Breast epithelium (tissue), 4 donors: ENCODE data around the gene SLC6A17. TPM values are rescaled to one million over a fixed set of nuclear protein-coding genes. Genes with fewer than 3 reads are reported as not detected.

Source experiments
- DNase-seq, 2 donors: peaks; one replicate each; pipeline ENCODE4 v3.0.0-alpha.2; 2019; ENCODE audit warnings: low spot score in 2 of 2
- H3K27ac ChIP-seq, 2 donors: fragments of 200-600 bp; sonication (generic) in 1 of 2; one replicate each; pipeline ENCODE4 v1.5.1; 2016 to 2019; ENCODE audit warnings: mild to moderate bottlenecking in 1 of 2
- H3K27me3 ChIP-seq, 2 donors: fragments of 200-600 bp; sonication (generic) in 1 of 2; one replicate each; pipeline versions ENCODE4 v1.5.1 to v1.6.0; 2017 to 2019; ENCODE audit warnings: control low read depth in 1 of 2, mild to moderate bottlenecking in 1 of 2
- H3K36me3 ChIP-seq: fragments of 200-600 bp; one replicate; pipeline ENCODE4 v1.5.1; 2019
- H3K4me1 ChIP-seq, 2 donors: fragments of 200-600 bp; sonication (generic); one replicate each; pipeline ENCODE4 v1.5.1; 2016 to 2019; ENCODE audit warnings: control low read depth in 1 of 2
- H3K4me3 ChIP-seq, 3 donors: fragments of 200-600 bp; sonication (generic); 1 replicate in 2 of 3; 2 replicates in 1 of 3; pipeline ENCODE4 v1.5.1; 2016 to 2019; ENCODE audit warnings: mild to moderate bottlenecking in 3 of 3, moderate library complexity in 2 of 3
- H3K9me3 ChIP-seq, 2 donors: fragments of 200-600 bp; sonication (generic) in 1 of 2; one replicate each; pipeline ENCODE4 v1.5.1; 2016 to 2019; ENCODE audit warnings: control low read depth in 1 of 2
- POLR2A ChIP-seq: fragments of 450-650 bp; IDR thresholded peaks from one replicate; pipeline ENCODE4 v1.6.1; 2016; ENCODE audit warnings: antibody characterized with exemption, mild to moderate bottlenecking, moderate library complexity
- POLR2AphosphoS5 ChIP-seq, 3 donors: sonication (generic); formaldehyde crosslinking; IDR thresholded peaks; one replicate each; pipeline ENCODE4 v1.6.1; 2017; ENCODE audit warnings: antibody characterized with exemption in 3 of 3
- intact Hi-C: fragments of 100-400 bp; cut with DNase I; formaldehyde crosslinking; loops from one replicate; pipeline ENCODE4 v1.15.1; 2023; ENCODE audit warnings: low total_unique reads
- total RNA-seq, 3 donors: library from RNA; depleted of rRNA; stranded (reverse); fragments of >200 nt; gene quantifications; one replicate each; pipeline ENCODE4 v1.1.0, GENCODE V29; 2016
- TF ChIP-seq, protein P1 (sequence below), 3 donors: fragments of 450-650 bp; IDR thresholded peaks; one replicate each; pipeline ENCODE4 v1.5.1; 2016 to 2017; ENCODE audit warnings: antibody characterized with exemption in 3 of 3, mild to moderate bottlenecking in 3 of 3, moderate library complexity in 3 of 3

SLC6A17 gene
- total RNA-seq, 3 donors from 2014 or later, result under 0.01 to 0.29 (median under 0.01) TPM

DNA sequence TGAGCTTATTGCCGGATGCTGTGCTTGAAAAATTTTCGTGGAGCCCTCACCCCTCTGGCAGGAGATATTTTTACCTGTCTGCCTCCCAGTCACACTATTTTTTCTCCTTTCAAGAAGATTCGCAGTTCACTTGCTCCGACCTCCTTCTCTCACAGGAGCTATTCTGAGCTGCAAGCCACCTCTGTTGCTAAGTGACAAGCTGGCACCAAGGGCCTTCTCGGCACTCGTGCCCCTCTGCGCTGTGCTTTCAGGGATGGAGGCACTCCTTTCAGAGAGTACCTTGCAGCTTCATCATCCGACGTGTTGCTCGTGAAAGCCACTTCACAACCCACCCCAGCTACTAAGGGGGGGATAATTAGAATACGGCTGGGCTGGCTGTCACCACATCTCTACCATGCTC is 11.6 kb downstream of the SLC6A17 start:
- H3K4me1 ChIP-seq, result no peaks in the 10 kb centered on the region
- no peak for TF ChIP-seq POLR2A
- TF ChIP-seq, protein P1, sequence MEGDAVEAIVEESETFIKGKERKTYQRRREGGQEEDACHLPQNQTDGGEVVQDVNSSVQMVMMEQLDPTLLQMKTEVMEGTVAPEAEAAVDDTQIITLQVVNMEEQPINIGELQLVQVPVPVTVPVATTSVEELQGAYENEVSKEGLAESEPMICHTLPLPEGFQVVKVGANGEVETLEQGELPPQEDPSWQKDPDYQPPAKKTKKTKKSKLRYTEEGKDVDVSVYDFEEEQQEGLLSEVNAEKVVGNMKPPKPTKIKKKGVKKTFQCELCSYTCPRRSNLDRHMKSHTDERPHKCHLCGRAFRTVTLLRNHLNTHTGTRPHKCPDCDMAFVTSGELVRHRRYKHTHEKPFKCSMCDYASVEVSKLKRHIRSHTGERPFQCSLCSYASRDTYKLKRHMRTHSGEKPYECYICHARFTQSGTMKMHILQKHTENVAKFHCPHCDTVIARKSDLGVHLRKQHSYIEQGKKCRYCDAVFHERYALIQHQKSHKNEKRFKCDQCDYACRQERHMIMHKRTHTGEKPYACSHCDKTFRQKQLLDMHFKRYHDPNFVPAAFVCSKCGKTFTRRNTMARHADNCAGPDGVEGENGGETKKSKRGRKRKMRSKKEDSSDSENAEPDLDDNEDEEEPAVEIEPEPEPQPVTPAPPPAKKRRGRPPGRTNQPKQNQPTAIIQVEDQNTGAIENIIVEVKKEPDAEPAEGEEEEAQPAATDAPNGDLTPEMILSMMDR (IDR thresholded peaks at IDR 0.05), result no peak
- no peak for TF ChIP-seq POLR2AphosphoS5 (IDR thresholded peaks at IDR 0.05)
- no peak for DNase-seq
- no peaks in the 10 kb centered on the region for H3K36me3 ChIP-seq
- H3K9me3 ChIP-seq, result no peaks in the 10 kb centered on the region
- intact Hi-C loops, result no loop called here
- H3K27ac ChIP-seq, result no peak overlapping the region
- H3K4me3 ChIP-seq, result no peak overlapping the region
- peaks cover 0 to 4% of the 10 kb centered on the region in 2 donors for H3K27me3 ChIP-seq

DNA sequence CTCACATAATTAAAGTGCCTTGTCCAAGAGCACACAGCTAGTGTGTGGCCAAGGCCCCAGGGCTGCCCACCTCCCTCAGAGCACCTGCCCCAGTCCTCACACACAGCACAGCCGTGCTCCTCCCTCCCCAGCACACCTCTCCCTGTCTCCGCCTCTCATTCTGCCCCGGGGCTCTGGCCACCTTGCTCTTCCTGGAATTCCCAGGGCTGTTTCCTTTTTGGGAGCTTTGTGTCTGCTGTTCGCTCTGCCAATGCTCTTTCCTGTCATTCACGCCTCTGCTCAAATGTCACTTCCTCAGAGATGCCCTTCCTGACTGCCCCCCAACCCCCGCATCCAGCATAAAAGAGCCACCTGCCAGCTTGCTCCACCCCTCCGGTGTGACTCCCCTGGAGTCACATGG is 13.3 kb downstream of the SLC6A17 start:
- TF ChIP-seq, protein P1 (IDR thresholded peaks at IDR 0.05), result no peak
- TF ChIP-seq POLR2AphosphoS5 (IDR thresholded peaks at IDR 0.05) (no peak), POLR2A (no peak)
- DNase-seq, result no peak
- intact Hi-C loops, result no loop called here

DNA sequence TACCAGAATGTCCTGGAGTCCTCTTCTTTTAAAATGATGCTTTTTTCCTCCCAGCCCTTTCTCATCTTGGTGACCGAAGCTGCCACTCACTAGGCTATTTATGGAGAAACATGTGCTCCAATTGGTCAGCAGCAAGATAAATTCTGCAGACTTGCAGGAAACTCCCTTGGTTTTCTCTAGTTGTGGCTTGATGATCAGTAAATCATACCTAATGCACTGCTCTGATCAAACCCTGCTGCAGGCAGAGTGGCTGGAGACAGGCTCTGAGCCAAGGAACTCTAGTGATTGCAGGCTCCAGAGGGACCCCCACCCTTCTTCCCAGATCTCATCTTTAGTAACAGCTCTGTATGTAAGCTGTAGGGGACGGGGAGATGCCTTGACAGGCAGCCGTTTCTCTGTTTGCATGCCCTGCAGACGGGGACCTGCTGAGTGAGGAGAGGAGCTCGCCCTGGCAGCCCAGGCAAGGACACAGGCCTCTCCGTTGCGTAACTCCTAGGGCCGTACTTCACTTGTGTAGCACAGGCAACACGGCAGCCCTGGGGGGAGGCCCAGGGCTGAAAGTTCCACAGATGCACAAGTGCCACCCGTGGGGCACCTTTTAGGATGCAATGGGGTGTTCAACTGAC is 14.5 kb downstream of the SLC6A17 start:
- TF ChIP-seq, protein P1 (IDR thresholded peaks at IDR 0.05), result no peak
- no peak for TF ChIP-seq POLR2AphosphoS5 (IDR thresholded peaks at IDR 0.05)
- TF ChIP-seq POLR2A, result no peak
- Histone ChIP-seq H3K36me3 (no peaks in the 10 kb centered on the region), H3K27me3 (peaks cover 0 to 4% of the 10 kb centered on the region in 2 donors), H3K4me3 (no peak overlapping the region), H3K27ac (no peak overlapping the region), H3K9me3 (no peaks in the 10 kb centered on the region), H3K4me1 (no peaks in the 10 kb centered on the region)
- DNase-seq, result no peak
- intact Hi-C loops, result no loop called here

More for the DNA sequence above, 13.3 kb downstream of the SLC6A17 start:
- Histone ChIP-seq H3K27me3 (peaks cover 0 to 4% of the 10 kb centered on the region in 2 donors), H3K36me3 (no peaks in the 10 kb centered on the region), H3K4me1 (no peaks in the 10 kb centered on the region), H3K4me3 (no peak overlapping the region), H3K27ac (no peak overlapping the region), H3K9me3 (no peaks in the 10 kb centered on the region)

DNA sequence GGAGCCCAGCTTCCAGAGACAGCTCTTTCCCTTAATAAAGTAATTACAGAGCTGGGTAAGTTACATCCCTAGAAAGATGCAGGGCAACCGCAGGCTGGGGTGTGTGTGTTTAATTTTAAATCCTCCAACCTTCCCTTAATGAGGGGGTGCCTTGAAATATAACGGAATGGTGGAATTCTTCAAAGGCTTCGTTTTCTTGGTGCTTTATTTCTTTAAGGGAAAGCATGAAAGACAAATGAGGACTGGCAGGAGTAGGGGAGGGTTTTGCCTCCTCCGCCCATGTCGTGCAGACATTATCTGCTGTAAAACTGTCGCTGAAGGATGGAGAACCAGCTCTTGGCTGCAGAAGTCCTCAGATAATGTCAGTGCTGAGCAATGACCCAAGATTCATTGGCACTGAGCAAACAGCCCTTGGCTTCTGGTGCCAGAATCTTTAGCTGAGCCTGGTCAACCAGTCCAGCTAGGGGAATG is 15.5 kb downstream of the SLC6A17 start:
- no peak for DNase-seq
- intact Hi-C loops, result no loop called here
- TF ChIP-seq, protein P1 (IDR thresholded peaks at IDR 0.05), result no peak
- TF ChIP-seq POLR2AphosphoS5 (IDR thresholded peaks at IDR 0.05) (no peak), POLR2A (no peak)
- Histone ChIP-seq H3K27me3 (peaks cover 0 to 4% of the 10 kb centered on the region in 2 donors), H3K9me3 (no peaks in the 10 kb centered on the region), H3K36me3 (no peaks in the 10 kb centered on the region), H3K4me3 (no peak overlapping the region), H3K4me1 (no peaks in the 10 kb centered on the region), H3K27ac (no peak overlapping the region)

DNA sequence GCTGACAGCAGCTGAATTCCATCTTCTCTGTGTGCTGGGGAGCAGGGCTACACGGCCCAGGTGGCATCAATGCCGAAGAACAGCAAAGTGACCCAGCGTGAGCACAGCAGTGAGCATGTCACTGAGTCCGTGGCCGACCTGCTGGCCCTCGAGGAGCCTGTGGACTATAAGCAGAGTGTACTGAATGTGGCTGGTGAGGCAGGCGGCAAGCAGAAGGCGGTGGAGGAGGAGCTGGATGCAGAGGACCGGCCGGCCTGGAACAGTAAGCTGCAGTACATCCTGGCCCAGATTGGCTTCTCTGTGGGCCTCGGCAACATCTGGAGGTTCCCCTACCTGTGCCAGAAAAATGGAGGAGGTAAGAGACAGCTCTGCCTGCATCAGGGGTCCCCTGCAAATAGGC is 16.6 kb downstream of the SLC6A17 start:
- DNase-seq, result no peak
- H3K4me3 ChIP-seq, result no peak overlapping the region
- intact Hi-C loops, result no loop called here
- H3K4me1 ChIP-seq, result no peaks in the 10 kb centered on the region
- no peaks in the 10 kb centered on the region for H3K9me3 ChIP-seq
- H3K27ac ChIP-seq, result no peak overlapping the region
- peaks cover 0 to 4% of the 10 kb centered on the region in 2 donors for H3K27me3 ChIP-seq
- TF ChIP-seq POLR2A, result no peak
- TF ChIP-seq POLR2AphosphoS5 (IDR thresholded peaks at IDR 0.05), result no peak
- TF ChIP-seq, protein P1 (IDR thresholded peaks at IDR 0.05), result no peak
- no peaks in the 10 kb centered on the region for H3K36me3 ChIP-seq
